ENCODE measurements around the gene COL4A3.
A peak's percentile ranks its signal among the peaks of the same experiment; 100 is the strongest.

COL4A3 gene

GRCh38 chr2:227296671-227297405, 132.4 kb downstream of the COL4A3 start:
- no peak for DNase-seq

GRCh38 chr2:227301523-227301922, 137.1 kb downstream of the COL4A3 start:
- DNase-seq = no peak

- DNase-seq = no peak
These were observed 144.4 kb downstream of the COL4A3 start for GRCh38 chr2:227308784-227309183.

- DNase-seq = no peak
These were observed 146.3 kb downstream of the COL4A3 start for GRCh38 chr2:227310756-227311110.

- DNase-seq = no peak
These were observed 147.6 kb downstream of the COL4A3 start for GRCh38 chr2:227311861-227312506.

- DNase-seq = no peak
These were observed 148.2 kb downstream of the COL4A3 start for GRCh38 chr2:227312579-227312978.

GRCh38 chr2:227313310-227313709, 148.9 kb downstream of the COL4A3 start:
- no peak for DNase-seq

GRCh38 chr2:227317834-227318233, 153.4 kb downstream of the COL4A3 start:
- no peak for DNase-seq

- no peak for DNase-seq
These were observed 156.1 kb downstream of the COL4A3 start for GRCh38 chr2:227320305-227321094.

GRCh38 chr2:227322530-227323205, 158.2 kb downstream of the COL4A3 start:
- no peak for DNase-seq

GRCh38 chr2:227323818-227324217, 159.4 kb downstream of the COL4A3 start:
- no peak for DNase-seq

- DNase-seq = peak in 1 of 2 donors; percentile 6
These were observed 160.2 kb downstream of the COL4A3 start for GRCh38 chr2:227324642-227324994.

GRCh38 chr2:227324995-227325838, 160.8 kb downstream of the COL4A3 start, which contains the start of gene MFF:
Gene MFF, plus strand, starts transcription at chr2:227325251. Its CDS starts 5,415 bp downstream, at chr2:227330666.
- peak; percentile 94 to 96 for DNase-seq

- DNase-seq = peak in 1 of 2 donors; percentile 43
These were observed 161.4 kb downstream of the COL4A3 start for GRCh38 chr2:227325839-227326195.

- DNase-seq = no peak
These were observed 162.4 kb downstream of the COL4A3 start for GRCh38 chr2:227326783-227327182.

GRCh38 chr2:227335713-227336112, 171.3 kb downstream of the COL4A3 start:
- peak in 1 of 2 donors; percentile 27 for DNase-seq

- DNase-seq = no peak
These were observed 173.0 kb downstream of the COL4A3 start for GRCh38 chr2:227337442-227337841.

- DNase-seq = no peak
These were observed 174.7 kb downstream of the COL4A3 start for GRCh38 chr2:227339098-227339599.

- no peak for DNase-seq
These were observed 175.7 kb downstream of the COL4A3 start for GRCh38 chr2:227340106-227340505.

GRCh38 chr2:227341553-227341952, 177.1 kb downstream of the COL4A3 start:
- DNase-seq = no peak

- no peak for DNase-seq
These were observed 179.8 kb downstream of the COL4A3 start for GRCh38 chr2:227344231-227344630.

GRCh38 chr2:227347117-227347516, 182.7 kb downstream of the COL4A3 start:
- DNase-seq = no peak

Data from inflammatory macrophage (primary cell).